HepG2 (cell line): Measurements from ENCODE around the gene RPS5. TPM values are rescaled to one million over a fixed set of nuclear protein-coding genes. Genes with fewer than 3 reads are reported as not detected.

ENCODE experiments used
- EP300 ChIP-seq, 3 experiments: sonication (generic) in 1 of 3; formaldehyde crosslinking in 1 of 3; IDR thresholded peaks; 2 replicates each; pipeline versions ENCODE4 v1.5.1 to v1.6.1; 2011 to 2020; ENCODE audit warnings: low read depth in 2 of 3, low read length in 2 of 3, borderline replicate concordance in 1 of 3, improper control_type of control experiment in 1 of 3, mild to moderate bottlenecking in 1 of 3, missing genetic modification reagents in 1 of 3, moderate library complexity in 1 of 3
- HDAC1 ChIP-seq: sonication (generic); formaldehyde crosslinking; IDR thresholded peaks from 2 replicates; pipeline ENCODE4 v1.5.1; 2020; ENCODE audit warnings: mild to moderate bottlenecking, missing genetic modification reagents
- HDAC2 ChIP-seq: sonication (generic); formaldehyde crosslinking; IDR thresholded peaks from 2 replicates; pipeline ENCODE4 v1.4.0; 2020; ENCODE audit warnings: missing genetic modification reagents
- KMT2B ChIP-seq: IDR thresholded peaks from 2 replicates; pipeline ENCODE4 v1.6.1; 2016; ENCODE audit warnings: missing genetic modification reagents, missing compliant biosample characterization
- SOX13 ChIP-seq, 3 experiments: fragments of 450-650 bp in 1 of 3; sonication (generic) in 1 of 3; formaldehyde crosslinking in 1 of 3; IDR thresholded peaks in 2 of 3; conservative IDR thresholded peaks in 1 of 3; 2 replicates each; pipeline versions ENCODE4 v1.5.0 to v1.6.1; 2016 to 2020; ENCODE audit warnings: antibody characterized with exemption in 1 of 3, mild to moderate bottlenecking in 1 of 3, missing compliant biosample characterization in 1 of 3, missing genetic modification reagents in 1 of 3, moderate library complexity in 1 of 3
- YY1 ChIP-seq: IDR thresholded peaks from 2 replicates; pipeline ENCODE4 v1.6.1; 2011; ENCODE audit warnings: low read length, low read depth, moderate library complexity, mild to moderate bottlenecking; ENCODE audit not compliant: insufficient read depth, insufficient replicate concordance
- ZNF589 ChIP-seq: sonication (generic); formaldehyde crosslinking; conservative IDR thresholded peaks from 2 replicates; pipeline ENCODE4 v1.8.0; 2022; ENCODE audit warnings: mild to moderate bottlenecking, moderate library complexity, missing genetic modification reagents
- ZNF629 ChIP-seq: sonication (generic); formaldehyde crosslinking; conservative IDR thresholded peaks from 2 replicates; pipeline ENCODE4 v1.5.0; 2020; ENCODE audit warnings: missing genetic modification reagents
- ZNF713 ChIP-seq: sonication (generic); formaldehyde crosslinking; IDR thresholded peaks from 2 replicates; pipeline ENCODE4 v1.4.0; 2020; ENCODE audit warnings: mild to moderate bottlenecking, missing genetic modification reagents
- ZNF777 ChIP-seq: sonication (generic); formaldehyde crosslinking; IDR thresholded peaks from 2 replicates; pipeline ENCODE4 v1.4.0; 2020; ENCODE audit warnings: missing genetic modification reagents
- polyA plus RNA-seq, 8 experiments: library from polyadenylated mRNA; depleted of rRNA in 3 of 8; stranded (reverse) in 7 of 8; unstranded in 1 of 8; fragments of >200 nt; fragmentation: Illumina TruSeq in 4 of 8; extraction: Trizol in 4 of 8; gene quantifications; 2 replicates each; pipeline versions ENCODE4 v1.2.1 to v1.2.3, GENCODE V29; 2011 to 2016; ENCODE audit warnings: low read depth in 4 of 8, missing spikeins in 1 of 8, mixed read lengths in 1 of 8; ENCODE audit not compliant: insufficient read depth in 1 of 8
- total RNA-seq, 5 experiments: library from RNA; depleted of rRNA; stranded (reverse); fragments of >200 nt; fragmentation: Illumina TruSeq; extraction: Trizol; gene quantifications; 2 replicates each; pipeline ENCODE4 v1.2.3, GENCODE V29; 2016; ENCODE audit warnings: low read depth in 1 of 5
- TF ChIP-seq, protein P1 (sequence below): sonication (generic); formaldehyde crosslinking; IDR thresholded peaks from 2 replicates; pipeline ENCODE4 v1.5.0; 2020; ENCODE audit warnings: mild to moderate bottlenecking, missing genetic modification reagents
- TF ChIP-seq, protein P2 (sequence below): sonication (generic); formaldehyde crosslinking; IDR thresholded peaks from 2 replicates; pipeline ENCODE4 v1.5.0; 2020; ENCODE audit warnings: missing genetic modification reagents
- TF ChIP-seq, protein P3 (sequence below): IDR thresholded peaks from 2 replicates; pipeline ENCODE4 v1.6.1; 2016; ENCODE audit warnings: mild to moderate bottlenecking
- TF ChIP-seq, protein P4 (sequence below): sonication (generic); formaldehyde crosslinking; IDR thresholded peaks from 2 replicates; pipeline ENCODE4 v1.5.1; 2020; ENCODE audit warnings: missing genetic modification reagents, mild to moderate bottlenecking, borderline replicate concordance
- TF ChIP-seq, protein P5 (sequence below): sonication (generic); formaldehyde crosslinking; IDR thresholded peaks from 2 replicates; pipeline ENCODE4 v1.4.0; 2020; ENCODE audit warnings: missing genetic modification reagents, borderline replicate concordance

RPS5 gene
- total and polyA plus RNA-seq, 2 of the 13 experiments (the other 11 are each of a cell fraction or from before 2014, with no cell fraction given): 1,544 to 4,408 TPM

DNA sequence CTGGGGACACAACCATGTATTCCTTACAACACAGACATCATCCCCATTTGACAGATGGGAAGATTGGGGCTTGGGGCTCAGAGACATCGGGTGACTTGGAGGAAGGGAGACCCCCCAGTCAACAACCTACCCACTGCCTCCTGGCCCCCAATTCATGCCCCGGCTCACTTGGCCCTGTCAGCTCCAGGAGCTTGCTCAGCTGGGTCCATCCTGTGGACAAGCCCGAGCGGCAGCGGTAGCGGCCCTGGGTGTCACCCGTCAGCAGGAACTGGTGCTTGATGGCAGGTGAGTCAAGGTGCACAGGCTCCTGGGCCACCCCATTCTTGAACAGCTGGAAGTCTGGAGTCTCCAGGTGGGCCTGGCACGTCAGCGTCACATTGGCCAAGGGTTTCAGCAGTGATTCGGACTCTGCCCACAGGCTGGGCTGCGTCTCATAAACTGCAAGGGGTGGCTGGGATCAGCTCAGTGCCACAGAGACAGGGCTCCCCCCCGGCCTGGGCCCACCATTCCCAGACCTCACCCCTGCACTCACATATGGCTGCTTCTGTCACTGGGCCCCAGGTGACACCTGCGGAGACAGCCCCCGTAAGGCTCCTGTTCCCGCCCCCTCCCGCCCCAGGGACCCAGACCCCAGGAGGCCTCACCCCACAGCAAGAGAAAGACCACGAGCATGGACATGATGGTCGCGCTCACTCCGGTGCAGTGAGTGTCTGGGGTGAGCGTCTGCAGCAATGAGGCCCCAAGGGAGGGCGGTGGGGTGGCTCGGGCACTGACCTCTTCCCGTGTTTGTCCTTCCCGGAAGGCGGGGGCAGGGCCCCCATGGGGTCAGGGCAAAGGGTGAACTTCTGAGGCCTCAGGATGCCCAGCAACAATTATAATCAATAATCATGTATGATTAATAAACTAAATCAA is 34.1 kb upstream of the RPS5 start, which contains the start of gene A1BG (continued):
- 0 out of 2 replicates have a peak, but pooled peaks have one; percentile 12 for TF ChIP-seq ZNF777 (CRISPR knock-in tag)
- TF ChIP-seq, protein P1, sequence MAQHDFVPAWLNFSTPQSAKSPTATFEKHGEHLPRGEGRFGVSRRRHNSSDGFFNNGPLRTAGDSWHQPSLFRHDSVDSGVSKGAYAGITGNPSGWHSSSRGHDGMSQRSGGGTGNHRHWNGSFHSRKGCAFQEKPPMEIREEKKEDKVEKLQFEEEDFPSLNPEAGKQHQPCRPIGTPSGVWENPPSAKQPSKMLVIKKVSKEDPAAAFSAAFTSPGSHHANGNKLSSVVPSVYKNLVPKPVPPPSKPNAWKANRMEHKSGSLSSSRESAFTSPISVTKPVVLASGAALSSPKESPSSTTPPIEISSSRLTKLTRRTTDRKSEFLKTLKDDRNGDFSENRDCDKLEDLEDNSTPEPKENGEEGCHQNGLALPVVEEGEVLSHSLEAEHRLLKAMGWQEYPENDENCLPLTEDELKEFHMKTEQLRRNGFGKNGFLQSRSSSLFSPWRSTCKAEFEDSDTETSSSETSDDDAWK: no peak
- peak; percentile 15; the same call in 1 of the 2 replicates for TF ChIP-seq HDAC2 (CRISPR knock-in tag)
- TF ChIP-seq, protein P2, sequence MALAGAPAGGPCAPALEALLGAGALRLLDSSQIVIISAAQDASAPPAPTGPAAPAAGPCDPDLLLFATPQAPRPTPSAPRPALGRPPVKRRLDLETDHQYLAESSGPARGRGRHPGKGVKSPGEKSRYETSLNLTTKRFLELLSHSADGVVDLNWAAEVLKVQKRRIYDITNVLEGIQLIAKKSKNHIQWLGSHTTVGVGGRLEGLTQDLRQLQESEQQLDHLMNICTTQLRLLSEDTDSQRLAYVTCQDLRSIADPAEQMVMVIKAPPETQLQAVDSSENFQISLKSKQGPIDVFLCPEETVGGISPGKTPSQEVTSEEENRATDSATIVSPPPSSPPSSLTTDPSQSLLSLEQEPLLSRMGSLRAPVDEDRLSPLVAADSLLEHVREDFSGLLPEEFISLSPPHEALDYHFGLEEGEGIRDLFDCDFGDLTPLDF (CRISPR knock-in tag): no peak
- TF ChIP-seq ZNF713 (CRISPR knock-in tag): 0 out of 2 replicates have a peak, but pooled peaks have one; percentile 30
- TF ChIP-seq, protein P3, sequence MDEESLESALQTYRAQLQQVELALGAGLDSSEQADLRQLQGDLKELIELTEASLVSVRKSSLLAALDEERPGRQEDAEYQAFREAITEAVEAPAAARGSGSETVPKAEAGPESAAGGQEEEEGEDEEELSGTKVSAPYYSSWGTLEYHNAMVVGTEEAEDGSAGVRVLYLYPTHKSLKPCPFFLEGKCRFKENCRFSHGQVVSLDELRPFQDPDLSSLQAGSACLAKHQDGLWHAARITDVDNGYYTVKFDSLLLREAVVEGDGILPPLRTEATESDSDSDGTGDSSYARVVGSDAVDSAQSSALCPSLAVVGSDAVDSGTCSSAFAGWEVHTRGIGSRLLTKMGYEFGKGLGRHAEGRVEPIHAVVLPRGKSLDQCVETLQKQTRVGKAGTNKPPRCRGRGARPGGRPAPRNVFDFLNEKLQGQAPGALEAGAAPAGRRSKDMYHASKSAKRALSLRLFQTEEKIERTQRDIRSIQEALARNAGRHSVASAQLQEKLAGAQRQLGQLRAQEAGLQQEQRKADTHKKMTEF: peak; percentile 68; the same call in 1 of the 2 replicates
- TF ChIP-seq YY1: peak; percentile 12
- TF ChIP-seq, protein P4, sequence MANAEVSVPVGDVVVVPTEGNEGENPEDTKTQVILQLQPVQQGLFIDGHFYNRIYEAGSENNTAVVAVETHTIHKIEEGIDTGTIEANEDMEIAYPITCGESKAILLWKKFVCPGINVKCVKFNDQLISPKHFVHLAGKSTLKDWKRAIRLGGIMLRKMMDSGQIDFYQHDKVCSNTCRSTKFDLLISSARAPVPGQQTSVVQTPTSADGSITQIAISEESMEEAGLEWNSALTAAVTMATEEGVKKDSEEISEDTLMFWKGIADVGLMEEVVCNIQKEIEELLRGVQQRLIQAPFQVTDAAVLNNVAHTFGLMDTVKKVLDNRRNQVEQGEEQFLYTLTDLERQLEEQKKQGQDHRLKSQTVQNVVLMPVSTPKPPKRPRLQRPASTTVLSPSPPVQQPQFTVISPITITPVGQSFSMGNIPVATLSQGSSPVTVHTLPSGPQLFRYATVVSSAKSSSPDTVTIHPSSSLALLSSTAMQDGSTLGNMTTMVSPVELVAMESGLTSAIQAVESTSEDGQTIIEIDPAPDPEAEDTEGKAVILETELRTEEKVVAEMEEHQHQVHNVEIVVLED (CRISPR knock-in tag): no peak
- no peak for TF ChIP-seq KMT2B (CRISPR knock-in tag)
- peak in 1 of 2 experiments; percentile 65; a peak in 1 of 4 replicates for TF ChIP-seq EP300 (IDR thresholded peaks at IDR 0.05; ENCODE audit: low read depth in 2 of 2, low read length in 2 of 2)
- TF ChIP-seq EP300 (CRISPR knock-in tag; IDR thresholded peaks at IDR 0.05; ENCODE audit: borderline replicate concordance): no peak; the same call in 1 of the 2 replicates
- no peak for TF ChIP-seq SOX13 (IDR thresholded peaks at IDR 0.05)
- peak in 1 of 2 experiments; percentile 53; a peak in 2 of 4 replicates for TF ChIP-seq SOX13 (CRISPR knock-in tag; conservative IDR thresholded peaks at IDR 0.05 in 1 of 2, IDR thresholded peaks at IDR 0.05 in 1 of 2)
- no peak for TF ChIP-seq ZNF589 (CRISPR knock-in tag)
- TF ChIP-seq HDAC1 (CRISPR knock-in tag): peak; percentile 52
- TF ChIP-seq, protein P5, sequence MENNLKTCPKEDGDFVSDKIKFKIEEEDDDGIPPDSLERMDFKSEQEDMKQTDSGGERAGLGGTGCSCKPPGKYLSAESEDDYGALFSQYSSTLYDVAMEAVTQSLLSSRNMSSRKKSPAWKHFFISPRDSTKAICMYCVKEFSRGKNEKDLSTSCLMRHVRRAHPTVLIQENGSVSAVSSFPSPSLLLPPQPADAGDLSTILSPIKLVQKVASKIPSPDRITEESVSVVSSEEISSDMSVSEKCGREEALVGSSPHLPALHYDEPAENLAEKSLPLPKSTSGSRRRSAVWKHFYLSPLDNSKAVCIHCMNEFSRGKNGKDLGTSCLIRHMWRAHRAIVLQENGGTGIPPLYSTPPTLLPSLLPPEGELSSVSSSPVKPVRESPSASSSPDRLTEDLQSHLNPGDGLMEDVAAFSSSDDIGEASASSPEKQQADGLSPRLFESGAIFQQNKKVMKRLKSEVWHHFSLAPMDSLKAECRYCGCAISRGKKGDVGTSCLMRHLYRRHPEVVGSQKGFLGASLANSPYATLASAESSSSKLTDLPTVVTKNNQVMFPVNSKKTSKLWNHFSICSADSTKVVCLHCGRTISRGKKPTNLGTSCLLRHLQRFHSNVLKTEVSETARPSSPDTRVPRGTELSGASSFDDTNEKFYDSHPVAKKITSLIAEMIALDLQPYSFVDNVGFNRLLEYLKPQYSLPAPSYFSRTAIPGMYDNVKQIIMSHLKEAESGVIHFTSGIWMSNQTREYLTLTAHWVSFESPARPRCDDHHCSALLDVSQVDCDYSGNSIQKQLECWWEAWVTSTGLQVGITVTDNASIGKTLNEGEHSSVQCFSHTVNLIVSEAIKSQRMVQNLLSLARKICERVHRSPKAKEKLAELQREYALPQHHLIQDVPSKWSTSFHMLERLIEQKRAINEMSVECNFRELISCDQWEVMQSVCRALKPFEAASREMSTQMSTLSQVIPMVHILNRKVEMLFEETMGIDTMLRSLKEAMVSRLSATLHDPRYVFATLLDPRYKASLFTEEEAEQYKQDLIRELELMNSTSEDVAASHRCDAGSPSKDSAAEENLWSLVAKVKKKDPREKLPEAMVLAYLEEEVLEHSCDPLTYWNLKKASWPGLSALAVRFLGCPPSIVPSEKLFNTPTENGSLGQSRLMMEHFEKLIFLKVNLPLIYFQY (CRISPR knock-in tag): peak; percentile 26; the same call in 1 of the 2 replicates
- peak; percentile 90 for TF ChIP-seq ZNF629 (CRISPR knock-in tag)
